ENCODE data around the gene SLIT1.

- TF ChIP-seq POLR2A (IDR thresholded peaks at IDR 0.05; ENCODE audit: low read depth, low read length) (no peak), POLR2AphosphoS5 (IDR thresholded peaks at IDR 0.05; ENCODE audit: low read depth, low read length) (no peak)
Measured at GRCh38 chr10:96955794-96956193, 230.0 kb downstream of the SLIT1 start.

All from GM12892 (cell line).